A673 (cell line): ENCODE data around the gene ZIC5.

ENCODE experiments used
- CTCF ChIP-seq: fragments of 300-800, 200-600 bp; sonication (generic); conservative IDR thresholded peaks from 2 replicates; pipeline ENCODE4 v1.5.1; 2017; ENCODE audit warnings: low read depth, mild to moderate bottlenecking, antibody characterized with exemption, low read length, moderate library complexity, mixed read lengths
- EZH2 ChIP-seq: fragments of 200-600 bp; sonication (generic); IDR thresholded peaks from 2 replicates; pipeline ENCODE4 v1.6.1; 2017; ENCODE audit warnings: borderline replicate concordance, low read depth, mild to moderate bottlenecking, mixed read lengths, antibody characterized with exemption, low read length; ENCODE audit not compliant: poor library complexity, severe bottlenecking

- no peak for TF ChIP-seq CTCF
- no peak for TF ChIP-seq EZH2
Observed at GRCh38 chr13:99938635-99939034, 32.9 kb downstream of the ZIC5 start.
